HG03565 (cell line): ENCODE data around the gene COL4A1.

Experiments used
- ATAC-seq: cut with Tn5 transposase; IDR thresholded peaks from one replicate; pipeline ENCODE4 v1.9.1; 2021; ENCODE audit warnings: mild to moderate bottlenecking, moderate library complexity; ENCODE audit not compliant: unreplicated experiment

Gene COL4A1

DNA sequence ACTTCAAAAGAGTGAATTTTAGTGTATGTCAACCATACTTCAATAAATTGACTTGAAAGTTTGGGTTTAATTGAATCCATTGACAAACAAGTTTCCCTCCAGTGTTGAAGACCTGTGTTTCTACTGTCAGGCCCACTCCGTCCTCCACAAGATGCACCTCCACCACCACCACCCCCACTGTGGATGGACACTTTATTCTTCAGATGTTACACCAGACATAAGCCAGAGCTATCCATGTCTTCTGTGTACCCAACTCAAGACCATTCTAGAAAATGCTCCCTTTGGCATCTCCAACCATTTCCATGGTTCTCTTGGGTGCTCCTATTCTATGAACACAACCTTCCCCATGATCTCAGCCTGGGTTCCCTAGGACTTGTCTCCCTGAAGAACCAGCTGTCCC is 207.0 kb downstream of the COL4A1 start:
- ATAC-seq, result no peak
